ENCODE results near the gene C1orf53.

- no peak for TF ChIP-seq POLR2A (IDR thresholded peaks at IDR 0.05; ENCODE audit: low read length)
- TF ChIP-seq GATA1 (IDR thresholded peaks at IDR 0.05; ENCODE audit: low read depth, low read length): no peak
These were observed 40.2 kb upstream of the C1orf53 start for GRCh38 chr1:197862221-197862620.

Data from erythroblast (primary cell).